ENCODE data around the gene LYRM2.

GRCh38 chr6:89536231-89536630 is 102.3 kb downstream of the LYRM2 start:
- no peak for TF ChIP-seq CTCF (IDR thresholded peaks at IDR 0.05)
- no peak for TF ChIP-seq POLR2AphosphoS5 (IDR thresholded peaks at IDR 0.05)

All from suprapubic skin (tissue), 3 donors.